Keratinocyte (primary cell): Measurements from ENCODE around the gene CSNK1G1. TPM values are rescaled to one million over a fixed set of nuclear protein-coding genes. Genes with fewer than 3 reads are reported as not detected.

Source experiments
- DNase-seq: peaks from one replicate; pipeline ENCODE4 v3.0.0-alpha.2; 2011; ENCODE audit warnings: low read depth, missing footprints, low spot score
- FAIRE-seq: peaks from 2 replicates; lab custom pipeline; 2011; peaks lifted over from hg19 to GRCh38; lab: Jason Lieb, UNC
- H2AFZ ChIP-seq: 2 replicates; pipeline ENCODE4 v1.6.0; 2012; ENCODE audit warnings: low read length, control low read depth, inconsistent platforms; ENCODE audit not compliant: control insufficient read depth
- H3K27ac ChIP-seq: 2 replicates; pipeline ENCODE4 v1.5.1; 2011; ENCODE audit warnings: low read length; ENCODE audit not compliant: control insufficient read depth, insufficient read depth
- H3K27me3 ChIP-seq: 3 replicates; pipeline ENCODE4 v1.6.0; 2011; ENCODE audit warnings: low read length; ENCODE audit not compliant: control insufficient read depth, insufficient read depth; ENCODE audit errors: extremely low read depth
- H3K36me3 ChIP-seq, 2 experiments: 2 replicates in 1 of 2; 3 replicates in 1 of 2; pipeline ENCODE4 v1.5.1; 2011; ENCODE audit warnings: low read length in 2 of 2, mild to moderate bottlenecking in 1 of 2; ENCODE audit not compliant: control insufficient read depth in 2 of 2, insufficient read depth in 2 of 2; ENCODE audit errors: extremely low read depth in 1 of 2
- H3K4me1 ChIP-seq: 3 replicates; pipeline ENCODE4 v1.5.1; 2011; ENCODE audit warnings: low read length; ENCODE audit not compliant: control insufficient read depth, insufficient read depth; ENCODE audit errors: extremely low read depth
- H3K4me2 ChIP-seq: 3 replicates; pipeline ENCODE4 v1.6.0; 2011; ENCODE audit warnings: low read depth, low read length; ENCODE audit not compliant: control insufficient read depth, insufficient read depth; ENCODE audit errors: extremely low read depth
- H3K4me3 ChIP-seq, 3 experiments: fragments of 200-600 bp in 1 of 3; sonication (generic) in 1 of 3; 2 replicates in 2 of 3; 3 replicates in 1 of 3; pipeline ENCODE4 v1.5.1; 2011 to 2016; ENCODE audit warnings: low read length in 3 of 3, mild to moderate bottlenecking in 3 of 3, control low read depth in 2 of 3, inconsistent platforms in 1 of 3, low read depth in 1 of 3, mixed read lengths in 1 of 3, mixed run types in 1 of 3, moderate library complexity in 1 of 3; ENCODE audit not compliant: control insufficient read depth in 2 of 3, insufficient read depth in 2 of 3; ENCODE audit errors: extremely low read depth in 1 of 3
- H3K79me2 ChIP-seq: 2 replicates; pipeline ENCODE4 v1.6.0; 2012; ENCODE audit warnings: low read length; ENCODE audit not compliant: control insufficient read depth, insufficient read depth
- H3K9ac ChIP-seq: 3 replicates; pipeline ENCODE4 v1.6.0; 2011; ENCODE audit warnings: low read length; ENCODE audit not compliant: control insufficient read depth, insufficient read depth; ENCODE audit errors: extremely low read depth
- H3K9me1 ChIP-seq: 3 replicates; pipeline ENCODE4 v1.6.0; 2011; ENCODE audit warnings: low read length; ENCODE audit not compliant: control insufficient read depth, insufficient read depth; ENCODE audit errors: extremely low read depth
- H3K9me3 ChIP-seq: 2 replicates; pipeline ENCODE4 v1.5.1; 2012; ENCODE audit warnings: low read depth, low read length; ENCODE audit not compliant: control insufficient read depth
- H4K20me1 ChIP-seq: 3 replicates; pipeline ENCODE4 v1.6.0; 2011; ENCODE audit warnings: low read length; ENCODE audit not compliant: control insufficient read depth, insufficient read depth; ENCODE audit errors: extremely low read depth
- CTCF ChIP-seq, 3 experiments: IDR thresholded peaks in 1 of 3; conservative IDR thresholded peaks in 1 of 3; optimal IDR thresholded peaks in 1 of 3; 2 replicates in 2 of 3; 3 replicates in 1 of 3; pipeline versions ENCODE3 to v1.5.1; 2011; ENCODE audit warnings: low read length in 3 of 3, mild to moderate bottlenecking in 3 of 3, moderate library complexity in 2 of 3, control low read depth in 1 of 3, inconsistent platforms in 1 of 3; ENCODE audit not compliant: insufficient read depth in 2 of 3; ENCODE audit errors: extremely low read depth in 1 of 3
- EZH2 ChIP-seq: IDR thresholded peaks from one replicate; pipeline ENCODE4 v1.6.1; 2012; ENCODE audit warnings: inconsistent platforms, mild to moderate bottlenecking, low read length, moderate library complexity
- dilution Hi-C: fragments of 300-500 bp; cut with MboI; formaldehyde crosslinking; loops from one replicate; pipeline ENCODE4 v1.7.0; 2020; ENCODE audit warnings: low sequenced_read_pairs; ENCODE audit not compliant: extremely low pct_ligation_motif_present
- polyA minus RNA-seq, 3 experiments: library from RNA; depleted of rRNA, polyadenylated mRNA; stranded (reverse); fragments of >200 nt; gene quantifications; 1 replicate in 1 of 3; 2 replicates in 1 of 3; 3 replicates in 1 of 3; pipeline ENCODE4 v1.2.3, GENCODE V29; 2011
- polyA plus RNA-seq, 5 experiments: library from polyadenylated mRNA; depleted of rRNA in 3 of 5; stranded (reverse) in 3 of 5; stranded (forward) in 1 of 5; unstranded in 1 of 5; fragments of >200 nt; gene quantifications; 1 replicate in 1 of 5; 2 replicates in 3 of 5; 3 replicates in 1 of 5; pipeline versions ENCODE4 v1.2.1 to v1.2.3, GENCODE V29; 2011 to 2012; ENCODE audit warnings: missing spikeins in 2 of 5, low read depth in 1 of 5, low replicate concordance in 1 of 5

Gene CSNK1G1
- polyA plus RNA-seq (20.4 to 28.9 TPM (median 23.8 TPM) in 3 replicates), polyA minus RNA-seq (21.3 to 111 TPM (median 54.6 TPM) in 3 replicates)
- polyA plus RNA-seq (2011; ENCODE audit: low read depth) = 17.7 TPM
- 12.2 and 25.9 TPM in 2 replicates for polyA plus RNA-seq (2011; cell fraction: cytosol; rRNA removed)
- polyA plus RNA-seq (2011; cell fraction: nucleus; rRNA removed) = 33.5 and 34.1 TPM in 2 replicates
- polyA plus RNA-seq (2012; ENCODE audit: low replicate concordance) = 11.9 and 13.5 TPM in 2 replicates
- polyA minus RNA-seq (2011; cell fraction: cytosol; rRNA and poly(A)+ RNA removed) = 38.6 TPM
- polyA minus RNA-seq (2011; cell fraction: nucleus; rRNA and poly(A)+ RNA removed) = 64.7 and 102 TPM in 2 replicates

DNA sequence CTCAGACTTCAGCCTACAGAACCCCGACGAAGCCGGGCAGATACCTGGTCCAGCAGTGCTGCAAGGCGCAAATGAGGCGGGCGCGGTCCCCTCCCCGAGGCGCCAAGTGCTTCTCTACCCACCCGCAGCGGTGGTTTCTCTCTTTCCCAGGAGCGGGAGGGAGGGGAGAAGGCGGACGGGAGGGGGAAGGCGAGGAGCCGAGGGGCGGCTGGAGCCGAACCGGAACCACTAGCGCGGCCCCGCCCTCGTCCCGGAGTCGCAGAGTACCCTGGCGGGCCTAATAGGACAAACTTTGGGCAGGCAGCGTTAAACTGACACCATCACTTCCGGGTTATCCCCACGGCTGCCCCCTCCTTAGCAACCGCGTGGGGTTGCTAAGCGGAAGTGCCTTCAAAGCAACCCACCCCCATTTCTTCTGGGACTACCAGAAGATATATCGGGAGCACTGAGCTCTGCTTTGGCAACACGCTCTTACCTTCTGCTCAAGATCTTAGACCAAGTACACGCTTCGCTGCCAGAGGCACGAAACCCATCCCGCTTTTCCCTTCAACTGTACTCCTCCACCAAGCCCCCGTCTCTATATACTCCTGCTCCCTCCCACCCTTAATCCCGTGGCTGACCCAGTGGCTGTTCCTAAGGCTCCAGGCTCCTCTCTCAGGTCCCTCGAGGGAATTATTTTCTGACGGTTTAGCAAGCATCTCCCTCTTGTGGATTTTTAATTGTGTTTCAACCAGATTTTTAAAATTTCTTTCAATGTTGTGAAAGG is at the start of gene CSNK1G1:
CSNK1G1 (minus strand) TSS at position 230 of the 766 bp plus-strand sequence. CDS start 55,674 bp downstream, outside the sequence.
- Histone ChIP-seq H3K9me1 (no peaks in the 10 kb centered on the region), H2AFZ (peak within 1 kb of the TSS; percentile 96), H3K4me3 (peak within 1 kb of the TSS; percentile 68 to 89 (median 80)), H4K20me1 (no peaks in the 10 kb centered on the region), H3K9ac (peak within 1 kb of the TSS; percentile 84), H3K4me1 (peaks cover 7% of the 10 kb centered on the region), H3K36me3 (peaks cover 0 to 3% of the 10 kb centered on the region in 2 experiments), H3K79me2 (peaks cover 44% of the 10 kb centered on the region), H3K4me2 (peak within 1 kb of the TSS; percentile 93), H3K9me3 (no peaks in the 10 kb centered on the region), H3K27ac (peak within 1 kb of the TSS; percentile 83), H3K27me3 (no peaks in the 10 kb centered on the region)
- dilution Hi-C loops = no loop called here
- peak; percentile 70 for DNase-seq
- FAIRE-seq = peak; percentile 56
- TF ChIP-seq EZH2 (no peak), CTCF (optimal IDR thresholded peaks at IDR 0.05 in 1 of 3, IDR thresholded peaks at IDR 0.05 in 1 of 3, conservative IDR thresholded peaks at IDR 0.05 in 1 of 3; ENCODE audit: extremely low read depth in 1 of 3, insufficient read depth in 2 of 3, low read length in 3 of 3) (peak; percentile 15 to 40 (median 33))

DNA sequence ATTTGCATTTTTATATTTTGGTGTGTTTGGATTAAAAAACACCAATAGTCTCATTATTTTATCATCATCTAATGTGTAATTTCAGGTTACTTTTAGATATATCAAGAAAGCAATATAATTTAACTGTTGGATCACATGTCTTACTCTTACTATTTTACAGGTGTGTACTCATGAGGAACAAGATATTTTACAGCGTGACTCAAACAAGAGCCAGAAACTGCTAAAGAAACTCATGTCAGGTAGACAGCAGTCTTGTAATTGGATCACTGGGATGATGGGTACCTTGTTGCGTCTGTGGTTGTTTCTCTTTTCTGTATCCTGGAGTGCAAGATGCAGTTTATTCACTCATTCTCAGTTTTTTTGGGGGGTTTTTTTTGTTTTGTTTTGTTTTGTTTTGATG is 44.6 kb upstream of the CSNK1G1 start:
- Histone ChIP-seq H3K4me2 (no peak overlapping the region), H4K20me1 (no peaks in the 10 kb centered on the region), H3K4me3 (no peak overlapping the region), H3K4me1 (no peaks in the 10 kb centered on the region), H2AFZ (no peak overlapping the region), H3K9ac (no peak overlapping the region), H3K9me3 (no peaks in the 10 kb centered on the region), H3K79me2 (no peaks in the 10 kb centered on the region), H3K9me1 (no peaks in the 10 kb centered on the region), H3K27ac (no peak overlapping the region), H3K27me3 (no peaks in the 10 kb centered on the region), H3K36me3 (peaks cover 8 to 11% of the 10 kb centered on the region in 2 experiments)
- TF ChIP-seq CTCF (optimal IDR thresholded peaks at IDR 0.05 in 1 of 3, IDR thresholded peaks at IDR 0.05 in 1 of 3, conservative IDR thresholded peaks at IDR 0.05 in 1 of 3; ENCODE audit: extremely low read depth in 1 of 3, insufficient read depth in 2 of 3, low read length in 3 of 3) (no peak), EZH2 (no peak)
- FAIRE-seq (no peak), DNase-seq (no peak)
- dilution Hi-C loops = no loop called here
